Activated naive CD4-positive, alpha-beta T cell treated with anti-CD3 and anti-CD28 coated beads for 36 hours (primary cell): ENCODE measurements around the gene SRPK3. TPM values are rescaled to one million over a fixed set of nuclear protein-coding genes. Genes with fewer than 3 reads are reported as not detected.

Experiments
- CTCF ChIA-PET: fragments of 350-600 bp; sonication (Branson Sonifier 250); formaldehyde crosslinking; loops from one replicate; lab custom pipeline; 2021; ENCODE audit warnings: antibody characterized with exemption; lab: Charles Lee
- DNase-seq: peaks from one replicate; pipeline ENCODE4 v3.0.0-alpha.2; 2020
- H3K27ac Mint-ChIP-seq: one replicate; pipeline ENCODE4 v1.8.0; 2021; ENCODE audit warnings: mild to moderate bottlenecking, mixed read lengths
- H3K27me3 Mint-ChIP-seq: one replicate; pipeline ENCODE4 v1.8.0; 2021; ENCODE audit warnings: low read depth, mixed read lengths
- H3K36me3 Mint-ChIP-seq: one replicate; pipeline ENCODE4 v1.8.0; 2021; ENCODE audit warnings: low read depth, mixed read lengths
- H3K4me1 Mint-ChIP-seq: one replicate; pipeline ENCODE4 v1.8.0; 2021; ENCODE audit warnings: low read depth, mixed read lengths
- H3K4me3 Mint-ChIP-seq: one replicate; pipeline ENCODE4 v1.8.0; 2021; ENCODE audit warnings: mild to moderate bottlenecking, moderate library complexity, mixed read lengths
- H3K9me3 Mint-ChIP-seq: one replicate; pipeline ENCODE4 v1.8.0; 2021; ENCODE audit warnings: mixed read lengths
- intact Hi-C: fragments of 100-400 bp; cut with micrococcal nuclease; formaldehyde crosslinking; loops from one replicate; pipeline ENCODE4 v1.15.1; 2023
- total RNA-seq, 2 experiments: library from RNA; stranded (reverse); gene quantifications; one replicate each; pipeline ENCODE4 v1.2.3, GENCODE V29; 2021

SRPK3 gene
- total RNA-seq, 2 experiments from 2014 or later = not detected

- no peak overlapping the region for H3K4me3 Mint-ChIP-seq
- CTCF ChIA-PET = interaction anchor here (0.6 kb wide), 1 partner anchor 158 kb away, joined by 3 read pairs; no protein-coding TSS in a partner anchor
- no peak for DNase-seq
Observed at GRCh38 chrX:153774576-153775292, 6.1 kb upstream of the SRPK3 start.

GRCh38 chrX:153775293-153776119 lies 5.3 kb upstream of the SRPK3 start:
- Mint-ChIP-seq H3K4me1 (peaks cover 8% of the 10 kb centered on the region), H3K27ac (no peak overlapping the region), H3K27me3 (peaks cover 5% of the 10 kb centered on the region), H3K4me3 (no peak overlapping the region), H3K9me3 (no peaks in the 10 kb centered on the region), H3K36me3 (no peaks in the 10 kb centered on the region)
- intact Hi-C loops = no loop called here
- CTCF ChIA-PET = interaction anchor here (0.6 kb wide), 1 partner anchor 158 kb away, joined by 3 read pairs; no protein-coding TSS in a partner anchor
- DNase-seq = no peak

More at GRCh38 chrX:153774576-153775292, 6.1 kb upstream of the SRPK3 start:
- H3K27me3 Mint-ChIP-seq = no peaks in the 10 kb centered on the region
- H3K4me1 Mint-ChIP-seq = peaks cover under 1% of the 10 kb centered on the region
- H3K9me3 Mint-ChIP-seq = no peaks in the 10 kb centered on the region
- no peaks in the 10 kb centered on the region for H3K36me3 Mint-ChIP-seq
- no peak overlapping the region for H3K27ac Mint-ChIP-seq
- intact Hi-C loops = no loop called here

- no peaks in the 10 kb centered on the region for H3K36me3 Mint-ChIP-seq
- intact Hi-C loops = no loop called here
- no peak for DNase-seq
- no peak overlapping the region for H3K27ac Mint-ChIP-seq
- no peak overlapping the region for H3K4me3 Mint-ChIP-seq
- CTCF ChIA-PET = no interaction called here
- no peaks in the 10 kb centered on the region for H3K9me3 Mint-ChIP-seq
- peaks cover 8% of the 10 kb centered on the region for H3K4me1 Mint-ChIP-seq
- H3K27me3 Mint-ChIP-seq = peaks cover 5% of the 10 kb centered on the region
Observed at GRCh38 chrX:153776120-153776599, 4.7 kb upstream of the SRPK3 start.

- Mint-ChIP-seq H3K27ac (no peak overlapping the region), H3K9me3 (no peaks in the 10 kb centered on the region), H3K4me1 (peaks cover 8% of the 10 kb centered on the region), H3K36me3 (no peaks in the 10 kb centered on the region), H3K27me3 (peaks cover 5% of the 10 kb centered on the region), H3K4me3 (no peak overlapping the region)
- no peak for DNase-seq
- intact Hi-C loops = no loop called here
- CTCF ChIA-PET = no interaction called here
Observed at GRCh38 chrX:153776611-153777045, 4.2 kb upstream of the SRPK3 start.

GRCh38 chrX:153777261-153778090 lies 3.4 kb upstream of the SRPK3 start:
- Mint-ChIP-seq H3K4me1 (peaks cover 8% of the 10 kb centered on the region), H3K9me3 (no peaks in the 10 kb centered on the region), H3K27me3 (peaks cover 5% of the 10 kb centered on the region), H3K4me3 (no peak overlapping the region), H3K27ac (no peak overlapping the region), H3K36me3 (no peaks in the 10 kb centered on the region)
- CTCF ChIA-PET = interaction anchor here (0.7 kb wide), 1 partner anchor 172 kb away, joined by 3 read pairs; no protein-coding TSS in a partner anchor
- no peak for DNase-seq
- intact Hi-C loops = no loop called here

GRCh38 chrX:153778181-153778580 lies 2.7 kb upstream of the SRPK3 start:
- CTCF ChIA-PET = interaction anchor here (0.7 kb wide), 1 partner anchor 171 kb away, joined by 3 read pairs; no protein-coding TSS in a partner anchor

GRCh38 chrX:153778684-153779101 lies 2.1 kb upstream of the SRPK3 start:
- H3K4me3 Mint-ChIP-seq = no peak overlapping the region
- no peaks in the 10 kb centered on the region for H3K36me3 Mint-ChIP-seq
- CTCF ChIA-PET = no interaction called here
- H3K27me3 Mint-ChIP-seq = peaks cover 5% of the 10 kb centered on the region
- no peak for DNase-seq
- H3K9me3 Mint-ChIP-seq = no peaks in the 10 kb centered on the region
- intact Hi-C loops = no loop called here
- peaks cover 8% of the 10 kb centered on the region for H3K4me1 Mint-ChIP-seq
- H3K27ac Mint-ChIP-seq = no peak overlapping the region

More at GRCh38 chrX:153778181-153778580, 2.7 kb upstream of the SRPK3 start:
- DNase-seq = no peak
- H3K4me1 Mint-ChIP-seq = peaks cover 8% of the 10 kb centered on the region
- intact Hi-C loops = no loop called here
- no peaks in the 10 kb centered on the region for H3K36me3 Mint-ChIP-seq
- H3K27ac Mint-ChIP-seq = no peak overlapping the region
- H3K27me3 Mint-ChIP-seq = peaks cover 5% of the 10 kb centered on the region
- no peak overlapping the region for H3K4me3 Mint-ChIP-seq
- no peaks in the 10 kb centered on the region for H3K9me3 Mint-ChIP-seq

- H3K4me3 Mint-ChIP-seq = no peak overlapping the region
- H3K4me1 Mint-ChIP-seq = peaks cover 8% of the 10 kb centered on the region
- intact Hi-C loops = no loop called here
- no peak overlapping the region for H3K27ac Mint-ChIP-seq
- peaks cover 5% of the 10 kb centered on the region for H3K27me3 Mint-ChIP-seq
- H3K9me3 Mint-ChIP-seq = no peaks in the 10 kb centered on the region
- no peaks in the 10 kb centered on the region for H3K36me3 Mint-ChIP-seq
- DNase-seq = no peak
- CTCF ChIA-PET = interaction anchor here (0.8 kb wide), 1 partner anchor 114 kb away, joined by 5 read pairs; no protein-coding TSS in a partner anchor
Observed at GRCh38 chrX:153779891-153780677, 757 bp upstream of the SRPK3 start.

GRCh38 chrX:153781428-153782047 lies 697 bp downstream of the SRPK3 start:
- H3K27ac Mint-ChIP-seq = no peak overlapping the region
- no peak overlapping the region for H3K4me3 Mint-ChIP-seq
- no peak for DNase-seq
- H3K9me3 Mint-ChIP-seq = no peaks in the 10 kb centered on the region
- intact Hi-C loops = no loop called here
- peaks cover 8% of the 10 kb centered on the region for H3K4me1 Mint-ChIP-seq
- H3K27me3 Mint-ChIP-seq = peaks cover 5% of the 10 kb centered on the region
- no peaks in the 10 kb centered on the region for H3K36me3 Mint-ChIP-seq
- CTCF ChIA-PET = interaction anchor here (0.6 kb wide), 1 partner anchor 172 kb away, joined by 3 read pairs; no protein-coding TSS in a partner anchor

- H3K27ac Mint-ChIP-seq = no peak overlapping the region
- no peak for DNase-seq
- H3K9me3 Mint-ChIP-seq = no peaks in the 10 kb centered on the region
- H3K27me3 Mint-ChIP-seq = peaks cover 5% of the 10 kb centered on the region
- no peak overlapping the region for H3K4me3 Mint-ChIP-seq
- intact Hi-C loops = no loop called here
- CTCF ChIA-PET = no interaction called here
- peaks cover 8% of the 10 kb centered on the region for H3K4me1 Mint-ChIP-seq
- H3K36me3 Mint-ChIP-seq = no peaks in the 10 kb centered on the region
Observed at GRCh38 chrX:153782313-153782712, 1.5 kb downstream of the SRPK3 start.

- DNase-seq = no peak
- CTCF ChIA-PET = no interaction called here
- intact Hi-C loops = no loop called here
- H3K4me3 Mint-ChIP-seq = no peak overlapping the region
- H3K4me1 Mint-ChIP-seq = peaks cover 8% of the 10 kb centered on the region
- peaks cover 5% of the 10 kb centered on the region for H3K27me3 Mint-ChIP-seq
- no peaks in the 10 kb centered on the region for H3K9me3 Mint-ChIP-seq
- no peaks in the 10 kb centered on the region for H3K36me3 Mint-ChIP-seq
- no peak overlapping the region for H3K27ac Mint-ChIP-seq
Observed at GRCh38 chrX:153782871-153783270, 2.0 kb downstream of the SRPK3 start.
